ENCODE measurements around the gene POLD1.

POLD1 gene

DNA sequence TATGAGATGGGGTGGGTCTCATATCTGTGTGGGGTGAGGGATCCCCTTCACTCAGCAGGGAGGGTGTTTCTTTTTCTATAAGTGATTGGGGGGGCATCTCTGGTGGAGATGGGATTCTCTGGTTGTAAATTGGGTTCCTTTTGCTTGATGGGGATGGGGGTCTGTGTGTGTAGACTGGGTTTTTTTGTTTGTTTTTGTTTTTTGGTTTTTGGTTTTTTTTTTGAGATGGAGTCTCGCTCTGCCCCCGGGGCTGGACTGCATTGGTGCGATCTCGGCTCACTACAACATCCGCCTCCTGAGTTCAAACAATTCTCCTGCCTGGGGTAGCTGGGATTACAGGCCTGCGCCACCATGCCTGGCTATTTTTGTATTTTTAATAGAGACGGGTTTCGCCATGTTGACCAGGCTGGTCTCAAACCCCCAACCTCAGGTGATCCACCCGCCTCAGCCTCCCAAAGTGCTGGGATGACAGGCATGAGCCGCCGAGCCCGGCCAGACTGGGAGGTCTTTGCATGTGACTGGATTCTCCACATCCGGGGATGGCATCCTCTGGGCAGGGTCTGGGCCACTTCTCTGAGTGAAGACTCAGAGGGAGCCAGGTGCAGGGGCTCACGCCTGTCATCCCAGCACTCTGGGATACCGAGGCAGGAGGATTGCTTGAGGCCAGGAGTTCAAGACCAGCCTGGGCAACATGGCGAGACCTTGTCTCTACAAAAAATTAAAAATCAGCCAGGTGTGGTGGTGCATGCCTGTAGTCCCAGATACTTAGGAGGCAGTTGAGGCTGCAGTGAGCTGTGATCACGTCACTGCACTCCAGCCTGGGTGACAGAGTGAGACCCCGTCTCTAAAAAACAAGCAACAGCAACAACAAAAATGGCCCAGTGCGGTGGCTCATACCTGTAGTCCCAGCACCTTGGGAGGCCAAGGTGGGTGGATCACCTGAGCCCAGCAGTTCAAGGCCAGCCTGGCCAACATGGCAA is 49.3 kb downstream of the POLD1 start:
- Histone ChIP-seq H3K4me2 (ENCODE audit: low read length) (peak overlapping the region; percentile 100), H4K20me1 (ENCODE audit: insufficient read depth, low read length) (no peaks in the 10 kb centered on the region), H3K79me2 (ENCODE audit: insufficient read depth, low read length) (no peaks in the 10 kb centered on the region), H3K4me1 (ENCODE audit: insufficient read depth, low read length, severe bottlenecking) (peaks cover 53% of the 10 kb centered on the region), H3K27ac (ENCODE audit: low read depth, low read length, poor library complexity, severe bottlenecking) (peak overlapping the region; percentile 33), H3K27me3 (ENCODE audit: insufficient read depth, low read length) (no peaks in the 10 kb centered on the region), H2AFZ (ENCODE audit: low read length) (no peak overlapping the region), H3K9me2 (ENCODE audit: low read depth, low read length) (no peaks in the 10 kb centered on the region), H3K9me3 (ENCODE audit: low read length) (no peaks in the 10 kb centered on the region), H3K4me3 (ENCODE audit: low read depth, low read length, poor library complexity, severe bottlenecking) (peak overlapping the region; percentile 73), H3F3A (ENCODE audit: insufficient read depth, low read length) (no peaks in the 10 kb centered on the region; the same call in 1 of the 2 replicates), H3K9ac (ENCODE audit: low read length) (no peak overlapping the region; the same call in 1 of the 2 replicates), H3K36me3 (ENCODE audit: insufficient read depth, low read length) (peaks cover 9% of the 10 kb centered on the region; the same call in 1 of the 2 replicates)
- TF ChIP-seq EZH2 (IDR thresholded peaks at IDR 0.05; ENCODE audit: borderline replicate concordance, low read length): no peak
- TF ChIP-seq, protein P1, sequence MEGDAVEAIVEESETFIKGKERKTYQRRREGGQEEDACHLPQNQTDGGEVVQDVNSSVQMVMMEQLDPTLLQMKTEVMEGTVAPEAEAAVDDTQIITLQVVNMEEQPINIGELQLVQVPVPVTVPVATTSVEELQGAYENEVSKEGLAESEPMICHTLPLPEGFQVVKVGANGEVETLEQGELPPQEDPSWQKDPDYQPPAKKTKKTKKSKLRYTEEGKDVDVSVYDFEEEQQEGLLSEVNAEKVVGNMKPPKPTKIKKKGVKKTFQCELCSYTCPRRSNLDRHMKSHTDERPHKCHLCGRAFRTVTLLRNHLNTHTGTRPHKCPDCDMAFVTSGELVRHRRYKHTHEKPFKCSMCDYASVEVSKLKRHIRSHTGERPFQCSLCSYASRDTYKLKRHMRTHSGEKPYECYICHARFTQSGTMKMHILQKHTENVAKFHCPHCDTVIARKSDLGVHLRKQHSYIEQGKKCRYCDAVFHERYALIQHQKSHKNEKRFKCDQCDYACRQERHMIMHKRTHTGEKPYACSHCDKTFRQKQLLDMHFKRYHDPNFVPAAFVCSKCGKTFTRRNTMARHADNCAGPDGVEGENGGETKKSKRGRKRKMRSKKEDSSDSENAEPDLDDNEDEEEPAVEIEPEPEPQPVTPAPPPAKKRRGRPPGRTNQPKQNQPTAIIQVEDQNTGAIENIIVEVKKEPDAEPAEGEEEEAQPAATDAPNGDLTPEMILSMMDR (IDR thresholded peaks at IDR 0.05; ENCODE audit: low read length): no peak

- H3K4me1 ChIP-seq (ENCODE audit: insufficient read depth, low read length, severe bottlenecking): peaks cover 45% of the 10 kb centered on the region
- no peaks in the 10 kb centered on the region for H3F3A ChIP-seq (ENCODE audit: insufficient read depth, low read length)
- no peaks in the 10 kb centered on the region for H4K20me1 ChIP-seq (ENCODE audit: insufficient read depth, low read length)
- no peak overlapping the region for H3K4me2 ChIP-seq (ENCODE audit: low read length)
- H3K9me3 ChIP-seq (ENCODE audit: low read length): no peaks in the 10 kb centered on the region
- H3K36me3 ChIP-seq (ENCODE audit: insufficient read depth, low read length): no peaks in the 10 kb centered on the region
- H2AFZ ChIP-seq (ENCODE audit: low read length): no peak overlapping the region
- no peak overlapping the region for H3K9ac ChIP-seq (ENCODE audit: low read length)
- no peaks in the 10 kb centered on the region for H3K79me2 ChIP-seq (ENCODE audit: insufficient read depth, low read length)
- no peak overlapping the region for H3K4me3 ChIP-seq (ENCODE audit: low read depth, low read length, poor library complexity, severe bottlenecking)
- peak overlapping the region; percentile 33 for H3K27ac ChIP-seq (ENCODE audit: low read depth, low read length, poor library complexity, severe bottlenecking)
- H3K9me2 ChIP-seq (ENCODE audit: low read depth, low read length): no peaks in the 10 kb centered on the region
- H3K27me3 ChIP-seq (ENCODE audit: insufficient read depth, low read length): no peaks in the 10 kb centered on the region
- TF ChIP-seq EZH2 (IDR thresholded peaks at IDR 0.05; ENCODE audit: borderline replicate concordance, low read length): no peak
- TF ChIP-seq, protein P1 (IDR thresholded peaks at IDR 0.05; ENCODE audit: low read length): no peak
Observed at GRCh38 chr19:50434525-50434924, 50.4 kb downstream of the POLD1 start.

GRCh38 chr19:50435221-50435620 is 51.1 kb downstream of the POLD1 start:
- no peak for TF ChIP-seq EZH2 (IDR thresholded peaks at IDR 0.05; ENCODE audit: borderline replicate concordance, low read length)
- TF ChIP-seq, protein P1 (IDR thresholded peaks at IDR 0.05; ENCODE audit: low read length): no peak
- Histone ChIP-seq H3K9me2 (ENCODE audit: low read depth, low read length) (no peaks in the 10 kb centered on the region), H3K4me3 (ENCODE audit: low read depth, low read length, poor library complexity, severe bottlenecking) (no peak overlapping the region), H3K27me3 (ENCODE audit: insufficient read depth, low read length) (no peaks in the 10 kb centered on the region), H3K36me3 (ENCODE audit: insufficient read depth, low read length) (no peaks in the 10 kb centered on the region), H2AFZ (ENCODE audit: low read length) (no peak overlapping the region), H3K79me2 (ENCODE audit: insufficient read depth, low read length) (no peaks in the 10 kb centered on the region), H3K4me1 (ENCODE audit: insufficient read depth, low read length, severe bottlenecking) (peaks cover 42% of the 10 kb centered on the region), H3K9ac (ENCODE audit: low read length) (no peak overlapping the region), H3K9me3 (ENCODE audit: low read length) (no peaks in the 10 kb centered on the region), H3K4me2 (ENCODE audit: low read length) (no peak overlapping the region), H3K27ac (ENCODE audit: low read depth, low read length, poor library complexity, severe bottlenecking) (no peak overlapping the region), H3F3A (ENCODE audit: insufficient read depth, low read length) (no peaks in the 10 kb centered on the region), H4K20me1 (ENCODE audit: insufficient read depth, low read length) (no peaks in the 10 kb centered on the region)
